ENCODE measurements around the gene NR2C1. TPM values are rescaled to one million over a fixed set of nuclear protein-coding genes. Genes with fewer than 3 reads are reported as not detected.

The NR2C1 gene
- total and polyA plus RNA-seq, 11 donors, result 11.0 to 45.6 (median 34.5) TPM

DNA sequence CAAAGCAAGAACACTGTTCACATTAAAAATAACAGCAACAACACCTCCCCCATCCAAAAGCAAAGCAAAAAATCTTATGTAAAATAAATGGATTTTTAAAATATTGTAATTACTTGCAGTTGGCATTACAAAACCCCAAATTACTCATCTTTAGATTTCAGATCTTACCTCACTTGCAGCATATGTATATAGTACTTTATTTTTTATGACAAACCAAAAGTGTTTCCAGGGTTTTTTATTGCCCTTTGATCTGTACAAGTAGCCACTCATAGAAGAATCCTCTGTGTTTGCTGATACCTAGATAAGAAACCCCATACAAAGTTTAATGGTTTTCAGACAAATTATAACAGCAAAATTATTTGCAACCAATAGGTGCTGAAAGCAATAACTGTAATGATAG is 12.2 kb upstream of the NR2C1 start:
- Histone ChIP-seq H3K4me3 (no peak overlapping the region), H3K9me3 (no peaks in the 10 kb centered on the region), H3K36me3 (peaks cover 0 to 28% (median 14%) of the 10 kb centered on the region in 9 donors), H3K27me3 (no peaks in the 10 kb centered on the region), H3K4me1 (peaks cover 0 to 22% (median 14%) of the 10 kb centered on the region in 12 donors), H3K27ac (no peak overlapping the region)
- no peak for TF ChIP-seq POLR2A (IDR thresholded peaks at IDR 0.05)
- TF ChIP-seq, protein P1, sequence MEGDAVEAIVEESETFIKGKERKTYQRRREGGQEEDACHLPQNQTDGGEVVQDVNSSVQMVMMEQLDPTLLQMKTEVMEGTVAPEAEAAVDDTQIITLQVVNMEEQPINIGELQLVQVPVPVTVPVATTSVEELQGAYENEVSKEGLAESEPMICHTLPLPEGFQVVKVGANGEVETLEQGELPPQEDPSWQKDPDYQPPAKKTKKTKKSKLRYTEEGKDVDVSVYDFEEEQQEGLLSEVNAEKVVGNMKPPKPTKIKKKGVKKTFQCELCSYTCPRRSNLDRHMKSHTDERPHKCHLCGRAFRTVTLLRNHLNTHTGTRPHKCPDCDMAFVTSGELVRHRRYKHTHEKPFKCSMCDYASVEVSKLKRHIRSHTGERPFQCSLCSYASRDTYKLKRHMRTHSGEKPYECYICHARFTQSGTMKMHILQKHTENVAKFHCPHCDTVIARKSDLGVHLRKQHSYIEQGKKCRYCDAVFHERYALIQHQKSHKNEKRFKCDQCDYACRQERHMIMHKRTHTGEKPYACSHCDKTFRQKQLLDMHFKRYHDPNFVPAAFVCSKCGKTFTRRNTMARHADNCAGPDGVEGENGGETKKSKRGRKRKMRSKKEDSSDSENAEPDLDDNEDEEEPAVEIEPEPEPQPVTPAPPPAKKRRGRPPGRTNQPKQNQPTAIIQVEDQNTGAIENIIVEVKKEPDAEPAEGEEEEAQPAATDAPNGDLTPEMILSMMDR (IDR thresholded peaks at IDR 0.05), result no peak
- intact Hi-C loops (cut with DNase I), result no loop called here
- DNase-seq, result no peak
- ATAC-seq, result no peak

DNA sequence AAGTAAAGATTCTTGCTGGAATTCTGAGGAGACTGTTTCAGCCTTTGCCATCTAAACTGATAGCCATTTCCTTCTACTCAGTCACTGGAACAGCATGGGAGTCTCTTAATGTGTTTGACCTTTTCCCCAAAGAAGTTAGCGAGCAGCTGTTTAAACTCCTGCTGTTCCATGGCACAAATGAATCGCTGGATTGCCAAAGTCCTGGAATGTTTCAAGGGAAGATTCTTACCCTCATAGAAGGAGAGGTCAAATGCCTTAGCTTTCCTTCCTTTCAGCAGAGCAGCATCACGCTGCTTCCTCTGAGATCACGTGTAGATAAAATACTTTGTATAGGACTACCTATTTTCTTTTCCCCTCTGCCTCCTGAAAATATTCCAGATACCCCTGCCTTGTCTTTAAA is 10.5 kb upstream of the NR2C1 start:
- H3K9me3 ChIP-seq, result no peaks in the 10 kb centered on the region
- H3K27ac ChIP-seq, result peak overlapping the region in 10 of 12 donors; percentile 22 to 71 (median 50)
- intact Hi-C loops (cut with DNase I), result no loop called here
- DNase-seq, result no peak
- H3K4me1 ChIP-seq, result peaks cover 0 to 22% (median 14%) of the 10 kb centered on the region in 12 donors
- ATAC-seq, result peak in 3 of 4 donors; percentile 75 to 88 (median 77)
- H3K36me3 ChIP-seq, result peaks cover 0 to 11% (median 1%) of the 10 kb centered on the region in 9 donors
- H3K27me3 ChIP-seq, result no peaks in the 10 kb centered on the region
- H3K4me3 ChIP-seq, result no peak overlapping the region
- TF ChIP-seq, protein P1 (IDR thresholded peaks at IDR 0.05), result no peak
- no peak for TF ChIP-seq POLR2A (IDR thresholded peaks at IDR 0.05)
- WGBS, 4 donors, result 20 to 35% (median 23%) methylated on average over 4 of the region's 4 CpGs

DNA sequence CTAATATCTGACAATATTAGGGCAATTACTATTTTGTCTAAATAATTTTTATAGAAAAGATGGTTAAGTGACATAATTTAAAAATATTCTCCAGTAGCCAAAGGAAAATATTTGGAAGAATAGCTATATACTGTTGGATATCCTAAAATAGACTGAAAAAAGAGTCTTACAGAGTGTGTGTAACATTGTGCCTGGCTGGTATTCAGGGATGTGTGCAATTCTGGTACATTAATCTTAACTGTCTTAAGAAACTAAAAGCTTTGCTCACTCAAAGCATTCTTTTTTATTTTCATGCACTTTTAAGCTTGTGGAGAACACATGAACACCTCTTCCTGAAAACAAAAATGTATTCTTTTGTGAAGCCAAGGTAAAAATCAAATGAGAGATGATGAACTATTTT is 10.1 kb upstream of the NR2C1 start:
- peaks cover 0 to 22% (median 14%) of the 10 kb centered on the region in 12 donors for H3K4me1 ChIP-seq
- peak overlapping the region in 8 of 12 donors; percentile 22 to 71 (median 50) for H3K27ac ChIP-seq
- H3K27me3 ChIP-seq, result no peaks in the 10 kb centered on the region
- H3K4me3 ChIP-seq, result no peak overlapping the region
- intact Hi-C loops (cut with DNase I), result no loop called here
- no peak for ATAC-seq
- H3K36me3 ChIP-seq, result peaks cover 0 to 6% (median 0%) of the 10 kb centered on the region in 9 donors
- DNase-seq, result no peak
- TF ChIP-seq POLR2A (IDR thresholded peaks at IDR 0.05), result no peak
- TF ChIP-seq, protein P1 (IDR thresholded peaks at IDR 0.05), result no peak
- H3K9me3 ChIP-seq, result no peaks in the 10 kb centered on the region

DNA sequence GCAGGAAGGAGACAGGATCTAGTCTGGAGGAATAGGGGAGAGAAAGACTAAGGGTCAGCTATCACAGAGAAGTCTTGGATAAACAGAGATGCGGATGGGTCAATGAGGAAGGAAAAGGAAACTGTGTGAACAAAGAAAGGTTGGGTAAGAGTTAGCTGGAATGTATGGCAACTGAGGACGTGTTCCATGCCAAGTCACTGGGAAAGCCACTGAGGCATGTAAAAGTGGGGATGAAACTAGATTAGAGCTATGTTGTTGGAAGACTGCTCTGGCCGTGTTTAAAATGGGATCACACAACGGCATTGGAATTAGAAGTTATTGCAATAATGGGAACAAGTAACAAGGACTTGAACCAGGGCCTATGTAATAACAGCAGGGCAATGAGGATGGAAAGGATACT is 3.9 kb upstream of the NR2C1 start:
- ATAC-seq (no peak), DNase-seq (no peak)
- Histone ChIP-seq H3K27me3 (no peaks in the 10 kb centered on the region), H3K27ac (no peak overlapping the region), H3K4me1 (peaks cover 0 to 8% (median under 1%) of the 10 kb centered on the region in 12 donors), H3K9me3 (no peaks in the 10 kb centered on the region), H3K4me3 (no peak overlapping the region), H3K36me3 (peaks cover 0 to 5% (median 0%) of the 10 kb centered on the region in 9 donors)
- 66 to 78% (median 73%) methylated on average over 4 of the region's 4 CpGs for WGBS, 4 donors
- TF ChIP-seq POLR2A (IDR thresholded peaks at IDR 0.05), result no peak
- TF ChIP-seq, protein P1 (IDR thresholded peaks at IDR 0.05), result no peak
- intact Hi-C loops (cut with DNase I), result no loop called here
